ENCODE data around the gene MISP3. TPM values are rescaled to one million over a fixed set of nuclear protein-coding genes. Genes with fewer than 3 reads are reported as not detected.

The MISP3 gene
- total and polyA plus RNA-seq, 2 of the 8 experiments (the other 6 are each of a cell fraction or from before 2014, with no cell fraction given): 0.74 to 1.4 TPM

DNA sequence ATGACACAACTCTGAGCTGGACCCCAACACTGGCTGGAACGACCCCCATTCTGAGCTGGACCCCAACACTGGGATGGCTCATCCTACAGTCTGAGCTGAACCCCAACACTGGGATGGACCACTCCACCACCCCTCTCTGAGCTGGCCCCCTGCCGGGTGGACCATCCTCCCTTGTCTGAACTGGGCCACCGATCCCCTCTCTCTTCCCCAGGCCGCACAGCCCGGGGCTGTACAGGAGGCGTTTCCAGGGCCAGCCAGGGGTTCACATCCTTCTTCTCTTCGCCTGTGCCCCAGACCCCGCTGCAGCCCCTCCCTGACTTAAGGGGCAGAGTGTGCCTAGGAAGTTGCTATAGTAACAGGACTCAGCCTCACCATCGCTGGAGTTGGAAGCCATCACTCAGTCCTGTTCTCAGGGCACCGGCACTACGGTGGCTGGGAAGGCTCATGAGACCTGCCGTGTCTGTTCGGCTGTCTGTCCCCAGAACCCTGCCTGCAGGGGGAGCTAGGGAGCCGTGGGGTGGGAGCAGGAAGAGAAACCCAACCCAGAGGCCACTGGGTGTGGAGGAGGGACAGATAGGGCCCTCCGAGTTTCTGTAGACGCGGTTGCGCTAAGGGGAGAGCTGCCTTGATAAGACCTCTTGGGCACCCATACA is 41.3 kb downstream of the MISP3 start (continued):
- TF ChIP-seq EP300 (IDR thresholded peaks at IDR 0.05; ENCODE audit: borderline replicate concordance in 1 of 2, low read depth in 2 of 2, low read length in 2 of 2): no peak
- no peak for TF ChIP-seq SRF (IDR thresholded peaks at IDR 0.05; ENCODE audit: low read depth, low read length)
- no peak for TF ChIP-seq KDM5A (IDR thresholded peaks at IDR 0.05; ENCODE audit: low read length)
- no peak for TF ChIP-seq CREB1 (IDR thresholded peaks at IDR 0.05)
- TF ChIP-seq POLR2AphosphoS5 (IDR thresholded peaks at IDR 0.05; ENCODE audit: low read depth, low read length): no peak
- TF ChIP-seq HDAC2 (IDR thresholded peaks at IDR 0.05; ENCODE audit: borderline replicate concordance in 1 of 2, low read depth in 2 of 2, low read length in 2 of 2): no peak
- no peak for TF ChIP-seq TAF7 (optimal IDR thresholded peaks at IDR 0.05; ENCODE audit: borderline replicate concordance, low read depth, low read length)
- TF ChIP-seq TBP (IDR thresholded peaks at IDR 0.05; ENCODE audit: low read depth, low read length): no peak
- no peak for TF ChIP-seq RXRA (IDR thresholded peaks at IDR 0.05; ENCODE audit: insufficient read depth, low read depth, low read length)
